Fibroblast of lung (primary cell): Measurements from ENCODE around the gene DIO3.

ENCODE experiments used
- EZH2 ChIP-seq: IDR thresholded peaks from 2 replicates; pipeline ENCODE4 v1.5.1; 2012; ENCODE audit warnings: low read length, control low read depth, mild to moderate bottlenecking; ENCODE audit errors: missing control alignments
- TF ChIP-seq, protein P1 (sequence below), 2 donors: IDR thresholded peaks in 1 of 2; conservative IDR thresholded peaks in 1 of 2; 1 replicate in 1 of 2; 2 replicates in 1 of 2; pipeline ENCODE4 v1.5.1; 2011 to 2012; ENCODE audit warnings: low read length in 2 of 2, control low read depth in 1 of 2, inconsistent platforms in 1 of 2, low read depth in 1 of 2, mild to moderate bottlenecking in 1 of 2

- TF ChIP-seq, protein P1, sequence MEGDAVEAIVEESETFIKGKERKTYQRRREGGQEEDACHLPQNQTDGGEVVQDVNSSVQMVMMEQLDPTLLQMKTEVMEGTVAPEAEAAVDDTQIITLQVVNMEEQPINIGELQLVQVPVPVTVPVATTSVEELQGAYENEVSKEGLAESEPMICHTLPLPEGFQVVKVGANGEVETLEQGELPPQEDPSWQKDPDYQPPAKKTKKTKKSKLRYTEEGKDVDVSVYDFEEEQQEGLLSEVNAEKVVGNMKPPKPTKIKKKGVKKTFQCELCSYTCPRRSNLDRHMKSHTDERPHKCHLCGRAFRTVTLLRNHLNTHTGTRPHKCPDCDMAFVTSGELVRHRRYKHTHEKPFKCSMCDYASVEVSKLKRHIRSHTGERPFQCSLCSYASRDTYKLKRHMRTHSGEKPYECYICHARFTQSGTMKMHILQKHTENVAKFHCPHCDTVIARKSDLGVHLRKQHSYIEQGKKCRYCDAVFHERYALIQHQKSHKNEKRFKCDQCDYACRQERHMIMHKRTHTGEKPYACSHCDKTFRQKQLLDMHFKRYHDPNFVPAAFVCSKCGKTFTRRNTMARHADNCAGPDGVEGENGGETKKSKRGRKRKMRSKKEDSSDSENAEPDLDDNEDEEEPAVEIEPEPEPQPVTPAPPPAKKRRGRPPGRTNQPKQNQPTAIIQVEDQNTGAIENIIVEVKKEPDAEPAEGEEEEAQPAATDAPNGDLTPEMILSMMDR (conservative IDR thresholded peaks at IDR 0.05 in 1 of 2, IDR thresholded peaks at IDR 0.05 in 1 of 2; ENCODE audit: low read depth in 1 of 2, low read length in 2 of 2): no peak
- no peak for TF ChIP-seq EZH2
Measured at GRCh38 chr14:101567252-101567651, 6.0 kb downstream of the DIO3 start.
